DND-41 (cell line): Measurements from ENCODE around the gene DIRAS3.

ENCODE experiments used
- CTCF ChIP-seq: IDR thresholded peaks from 2 replicates; pipeline ENCODE4 v1.5.1; 2012; ENCODE audit warnings: borderline replicate concordance, low read length, moderate library complexity, mild to moderate bottlenecking; ENCODE audit not compliant: poor library complexity, severe bottlenecking; ENCODE audit errors: extremely low read depth
- EZH2 ChIP-seq: IDR thresholded peaks from 3 replicates; pipeline ENCODE4 v1.6.1; 2012; ENCODE audit warnings: borderline replicate concordance, low read depth, mild to moderate bottlenecking, moderate library complexity, low read length, inconsistent platforms; ENCODE audit not compliant: severe bottlenecking

- TF ChIP-seq CTCF (no peak), EZH2 (no peak)
Measured at GRCh38 chr1:68093737-68094136, 43.3 kb upstream of the DIRAS3 start.
